Activated naive CD4-positive, alpha-beta T cell (primary cell): ENCODE data around the gene GTF2A2.
"Not testable (repeated sequence)": the region's sequence is repeated elsewhere in the genome, so short reads cannot be mapped to it uniquely, and the experiment has no call there.

Experiments
- DNase-seq, 4 experiments: peaks; one replicate each; lab custom pipeline; 2025; lab: John Stamatoyannopoulos, UW

Gene GTF2A2

GRCh38 chr15:59656897-59657634 is at the start of gene GTF2A2:
Gene GTF2A2, minus strand, starts transcription at chr15:59657515. Its CDS starts 5,238 bp downstream, at chr15:59652277.
- DNase-seq, result peak; percentile 71 to 86 (median 81)

- no peak for DNase-seq
Measured at GRCh38 chr15:59703979-59704796, 46.9 kb upstream of the GTF2A2 start.

- DNase-seq, result no peak
Measured at GRCh38 chr15:59702351-59702750, 45.0 kb upstream of the GTF2A2 start.

GRCh38 chr15:59701880-59702279 is 44.6 kb upstream of the GTF2A2 start:
- DNase-seq, result no peak

GRCh38 chr15:59699810-59700431 is 42.6 kb upstream of the GTF2A2 start:
- DNase-seq, result no peak

GRCh38 chr15:59698065-59698464 is 40.8 kb upstream of the GTF2A2 start:
- not testable (repeated sequence) for DNase-seq

- no peak for DNase-seq
Measured at GRCh38 chr15:59696332-59696731, 39.0 kb upstream of the GTF2A2 start.

- no peak for DNase-seq
Measured at GRCh38 chr15:59694779-59695178, 37.5 kb upstream of the GTF2A2 start.

- peak in 2 of 4 experiments; percentile 12 to 19 for DNase-seq
Measured at GRCh38 chr15:59691194-59691805, 34.0 kb upstream of the GTF2A2 start.

- DNase-seq, result peak in 2 of 4 experiments; percentile 28 to 55
Measured at GRCh38 chr15:59689626-59690236, 32.4 kb upstream of the GTF2A2 start.

- peak; percentile 85 to 99 (median 94) for DNase-seq
Measured at GRCh38 chr15:59688782-59689625, 31.7 kb upstream of the GTF2A2 start, which contains the start of gene BNIP2. Gene BNIP2, minus strand, starts transcription at chr15:59689320. Its CDS starts 6,863 bp downstream, at chr15:59682457.

GRCh38 chr15:59688423-59688781 is 31.1 kb upstream of the GTF2A2 start:
- peak in 1 of 4 experiments; percentile 22 for DNase-seq

GRCh38 chr15:59687836-59688235 is 30.5 kb upstream of the GTF2A2 start:
- no peak for DNase-seq

GRCh38 chr15:59686389-59686788 is 29.1 kb upstream of the GTF2A2 start:
- no peak for DNase-seq

GRCh38 chr15:59685737-59686297 is 28.5 kb upstream of the GTF2A2 start:
- no peak for DNase-seq

GRCh38 chr15:59680870-59681269 is 23.6 kb upstream of the GTF2A2 start:
- no peak for DNase-seq

- DNase-seq, result no peak
Measured at GRCh38 chr15:59680346-59680745, 23.0 kb upstream of the GTF2A2 start.

- no peak for DNase-seq
Measured at GRCh38 chr15:59678620-59679019, 21.3 kb upstream of the GTF2A2 start.

GRCh38 chr15:59678172-59678571 is 20.9 kb upstream of the GTF2A2 start:
- no peak for DNase-seq

GRCh38 chr15:59676565-59676964 is 19.2 kb upstream of the GTF2A2 start:
- no peak for DNase-seq
